HG03103 (cell line): ENCODE data around the gene CERS6.
"Not testable (repeated sequence)": the region's sequence is repeated elsewhere in the genome, so short reads cannot be mapped to it uniquely, and the experiment has no call there.

Experiments
- ATAC-seq: cut with Tn5 transposase; IDR thresholded peaks from one replicate; pipeline ENCODE4 v1.9.1; 2021; ENCODE audit warnings: low read depth; ENCODE audit not compliant: unreplicated experiment

Gene CERS6

GRCh38 chr2:168455645-168456520, at the start of gene CERS6:
Gene CERS6, plus strand, starts transcription at chr2:168456272. Its CDS starts 177 bp downstream, at chr2:168456449.
- ATAC-seq: peak; percentile 85

- not testable (repeated sequence) for ATAC-seq
Measured at GRCh38 chr2:168412301-168412700, 43.8 kb upstream of the CERS6 start.

- ATAC-seq: not testable (repeated sequence)
Measured at GRCh38 chr2:168413101-168413500, 43.0 kb upstream of the CERS6 start.

- no peak for ATAC-seq
Measured at GRCh38 chr2:168416555-168416954, 39.5 kb upstream of the CERS6 start.

GRCh38 chr2:168422584-168422983, 33.5 kb upstream of the CERS6 start:
- peak; percentile 50 for ATAC-seq

GRCh38 chr2:168424112-168424951, 31.7 kb upstream of the CERS6 start:
- no peak for ATAC-seq

- no peak for ATAC-seq
Measured at GRCh38 chr2:168424971-168425370, 31.1 kb upstream of the CERS6 start.

- ATAC-seq: no peak
Measured at GRCh38 chr2:168426861-168427260, 29.2 kb upstream of the CERS6 start.

GRCh38 chr2:168427451-168427850, 28.6 kb upstream of the CERS6 start:
- no peak for ATAC-seq

GRCh38 chr2:168428431-168428830, 27.6 kb upstream of the CERS6 start:
- ATAC-seq: no peak

- no peak for ATAC-seq
Measured at GRCh38 chr2:168429988-168430387, 26.1 kb upstream of the CERS6 start.

- ATAC-seq: no peak
Measured at GRCh38 chr2:168430431-168430830, 25.6 kb upstream of the CERS6 start.

- ATAC-seq: no peak
Measured at GRCh38 chr2:168431301-168432024, 24.6 kb upstream of the CERS6 start.

- no peak for ATAC-seq
Measured at GRCh38 chr2:168432100-168432499, 24.0 kb upstream of the CERS6 start.

GRCh38 chr2:168432565-168433186, 23.4 kb upstream of the CERS6 start:
- ATAC-seq: peak; percentile 59

- no peak for ATAC-seq
Measured at GRCh38 chr2:168433527-168433926, 22.5 kb upstream of the CERS6 start.

GRCh38 chr2:168434146-168434545, 21.9 kb upstream of the CERS6 start:
- no peak for ATAC-seq

GRCh38 chr2:168436840-168437239, 19.2 kb upstream of the CERS6 start:
- no peak for ATAC-seq

- ATAC-seq: no peak
Measured at GRCh38 chr2:168438553-168438952, 17.5 kb upstream of the CERS6 start.

- ATAC-seq: no peak
Measured at GRCh38 chr2:168439536-168439935, 16.5 kb upstream of the CERS6 start.
